Stimulated activated CD4-positive, alpha-beta T cell treated with anti-CD3 and anti-CD28 coated beads, TNF-alpha, amount 100 ng/mL, for 24 hours (primary cell): ENCODE data around the gene CLCF1.

Experiments used
- DNase-seq, 3 experiments: peaks; one replicate each; pipeline ENCODE4 v3.0.0-alpha.2; 2020; ENCODE audit warnings: low read depth in 3 of 3

The CLCF1 gene

DNA sequence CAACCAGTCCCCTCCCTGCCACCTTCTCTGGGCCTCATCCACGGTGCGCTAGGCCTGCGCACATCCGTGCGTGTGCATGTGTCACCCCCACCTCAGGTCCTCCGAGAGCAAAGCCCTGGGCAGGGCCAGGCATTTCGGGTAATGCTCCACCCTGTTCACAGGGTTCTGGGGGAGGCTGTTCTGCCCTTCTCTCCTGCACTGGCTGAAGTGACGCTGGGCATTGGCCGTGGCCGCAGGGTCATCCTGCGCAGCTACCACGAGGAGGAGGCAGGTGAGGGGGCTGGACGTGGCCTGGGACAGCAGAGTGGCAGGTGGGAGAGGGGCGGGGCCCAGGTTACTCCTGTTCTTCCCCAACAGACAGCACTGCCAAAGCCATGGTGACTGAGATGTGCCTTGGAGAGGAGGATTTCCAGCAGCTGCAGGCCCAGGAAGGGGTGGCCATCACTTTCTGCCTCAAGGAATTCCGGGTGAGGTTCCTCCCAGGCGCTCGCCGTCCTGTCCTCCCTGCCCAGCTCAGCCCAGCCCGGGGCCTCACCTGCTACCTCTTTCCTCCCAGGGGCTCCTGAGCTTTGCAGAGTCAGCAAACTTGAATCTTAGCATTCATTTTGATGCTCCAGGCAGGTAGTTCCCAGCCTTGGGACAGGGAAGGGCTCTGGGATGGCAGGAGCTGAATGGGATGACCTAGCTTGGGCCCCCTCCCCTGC, 22.3 kb upstream of the CLCF1 start:
- DNase-seq = no peak

DNA sequence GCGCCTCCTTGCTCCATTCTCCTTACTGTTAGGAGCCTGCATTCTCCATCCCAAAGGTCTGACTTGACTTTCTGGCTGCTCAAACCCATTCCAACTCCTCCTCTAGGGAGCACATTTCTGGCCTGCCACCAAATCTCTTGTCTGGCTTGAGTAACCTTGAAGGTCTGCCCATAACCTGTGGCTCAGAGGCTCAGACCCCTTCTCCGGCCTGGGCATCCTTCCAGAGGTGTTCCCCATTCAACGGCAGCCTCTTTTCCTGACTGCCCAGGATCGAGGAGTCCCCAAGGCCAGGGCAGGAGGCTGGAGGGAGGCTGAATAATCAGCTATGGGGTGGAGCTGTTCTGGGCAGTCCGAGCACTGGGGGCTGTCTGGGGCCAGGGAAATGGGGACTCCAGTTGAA, 20.6 kb upstream of the CLCF1 start:
- no peak for DNase-seq

DNA sequence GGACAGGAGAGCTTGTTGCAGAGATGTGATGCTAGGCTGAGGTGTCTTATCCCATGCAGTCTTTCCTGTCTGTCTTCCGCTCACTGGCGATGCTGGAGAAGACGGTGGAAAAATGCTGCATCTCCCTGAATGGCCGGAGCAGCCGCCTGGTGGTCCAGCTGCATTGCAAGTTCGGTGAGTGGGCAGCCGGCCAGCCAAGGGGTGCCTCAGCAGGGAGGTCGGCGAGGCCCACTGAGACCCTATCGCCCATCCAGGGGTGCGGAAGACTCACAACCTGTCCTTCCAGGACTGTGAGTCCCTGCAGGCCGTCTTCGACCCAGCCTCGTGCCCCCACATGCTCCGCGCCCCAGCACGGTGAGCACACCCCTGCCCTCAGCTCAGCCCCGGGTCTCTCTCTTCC, 20.0 kb upstream of the CLCF1 start:
- no peak for DNase-seq

DNA sequence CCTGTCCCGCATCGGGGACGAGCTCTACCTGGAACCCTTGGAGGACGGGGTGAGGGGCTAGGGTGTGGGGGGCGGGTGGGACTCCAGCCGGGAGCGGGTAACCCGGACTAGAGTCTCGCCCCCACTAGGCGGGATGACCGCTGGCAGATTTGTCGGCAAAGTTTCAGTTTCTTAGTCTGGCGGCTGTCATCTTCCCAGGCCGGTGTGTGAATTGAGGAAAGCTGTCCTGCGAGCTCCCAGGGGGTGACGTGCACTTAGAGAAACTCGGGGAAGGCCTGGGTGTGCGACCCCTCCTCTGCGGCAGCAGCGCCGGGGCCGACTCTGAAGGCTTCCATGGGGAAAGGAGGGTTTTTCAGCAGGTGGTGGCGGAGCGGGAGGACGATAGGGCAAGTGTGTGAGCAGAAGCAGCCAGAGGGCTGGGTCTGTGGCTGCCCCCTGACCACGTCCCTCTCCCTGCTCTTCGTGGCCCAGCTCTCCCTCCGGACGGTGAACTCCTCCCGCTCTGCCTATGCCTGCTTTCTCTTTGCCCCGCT, 18.9 kb upstream of the CLCF1 start:
- DNase-seq = no peak

DNA sequence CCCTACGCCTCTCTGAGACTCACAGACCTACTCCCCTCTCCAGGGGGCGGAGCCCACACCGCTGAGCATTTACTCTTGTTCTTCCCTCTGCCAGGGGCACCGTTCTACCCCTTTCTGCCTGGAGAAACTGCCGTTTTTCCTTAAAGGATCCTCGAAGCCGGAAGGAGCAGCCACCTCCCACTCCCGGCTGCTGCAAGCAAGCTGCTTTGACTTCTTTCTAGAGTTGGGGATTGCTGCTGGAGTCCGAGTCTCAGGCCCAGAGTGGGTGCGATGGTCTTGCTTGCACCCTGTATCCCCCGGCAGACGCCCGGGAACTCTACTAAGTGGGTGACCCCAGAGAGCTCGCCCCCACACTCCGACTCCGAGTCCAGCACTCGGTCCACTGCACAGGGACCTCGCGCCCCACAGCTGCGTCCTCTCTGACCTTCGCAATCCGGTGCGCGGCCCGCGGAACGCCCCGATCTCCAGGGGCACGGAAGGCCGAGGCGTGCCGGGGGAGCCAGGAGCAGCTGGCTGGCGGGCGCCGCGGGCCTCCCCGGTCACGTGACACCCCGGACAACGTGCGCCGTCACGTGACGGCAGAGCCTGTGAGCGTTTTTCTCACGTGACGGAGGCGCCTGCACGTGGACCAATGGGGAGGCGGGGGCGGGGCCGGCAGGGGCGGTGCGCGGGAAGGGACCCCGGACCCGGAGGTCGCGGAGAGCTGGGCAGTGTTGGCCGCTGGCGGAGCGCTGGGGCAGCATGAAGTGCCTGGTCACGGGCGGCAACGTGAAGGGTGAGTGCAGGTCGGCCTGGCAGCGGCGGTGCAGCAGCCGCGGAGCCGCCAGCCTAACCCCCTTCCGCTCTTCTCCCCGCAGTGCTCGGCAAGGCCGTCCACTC, 18.1 kb upstream of the CLCF1 start, which contains the start of gene RAD9A:
Gene RAD9A (plus strand): TSS at position 683 of the 879 bp plus-strand sequence. CDS start 59 bp downstream, at position 742.
- DNase-seq = peak; percentile 83 to 92 (median 89)

DNA sequence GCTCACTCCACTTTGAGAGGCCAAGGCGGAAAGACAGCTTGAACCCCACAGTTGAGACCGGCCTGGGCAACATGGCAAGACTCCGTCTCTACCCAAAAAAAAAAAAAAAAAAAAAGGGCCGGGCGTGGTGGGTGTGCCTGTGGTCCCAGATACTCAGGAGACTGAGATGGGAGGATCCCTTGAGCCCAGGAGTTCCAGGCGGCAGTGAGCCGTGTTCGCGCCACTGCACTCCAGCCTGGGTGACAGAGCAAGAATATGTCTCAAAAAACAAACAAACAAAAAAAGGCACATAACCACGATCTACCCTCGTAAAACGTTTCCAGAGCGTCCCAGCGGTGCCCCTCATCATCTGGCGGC, 17.5 kb upstream of the CLCF1 start:
- no peak for DNase-seq

DNA sequence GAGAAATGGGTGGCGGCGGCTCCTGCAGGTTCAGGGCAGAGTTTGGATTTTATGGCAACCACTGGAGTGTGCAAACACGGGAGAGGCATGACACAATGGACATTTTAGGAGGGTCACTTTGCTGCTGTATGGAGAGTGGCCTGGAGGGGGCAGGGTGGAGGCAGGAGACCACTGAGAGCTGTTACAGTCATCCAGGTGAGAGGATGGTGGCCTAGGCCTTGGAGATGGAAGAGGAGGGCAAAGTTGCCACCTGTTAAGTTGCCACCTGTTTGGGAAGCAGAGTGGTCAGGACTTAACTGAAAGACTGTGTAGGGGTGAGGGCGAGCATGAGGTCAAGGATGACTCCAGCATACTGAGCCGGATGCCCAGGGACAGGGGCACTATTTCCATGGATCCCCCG, 16.1 kb upstream of the CLCF1 start:
- DNase-seq = peak in 1 of 3 experiments; percentile 57

DNA sequence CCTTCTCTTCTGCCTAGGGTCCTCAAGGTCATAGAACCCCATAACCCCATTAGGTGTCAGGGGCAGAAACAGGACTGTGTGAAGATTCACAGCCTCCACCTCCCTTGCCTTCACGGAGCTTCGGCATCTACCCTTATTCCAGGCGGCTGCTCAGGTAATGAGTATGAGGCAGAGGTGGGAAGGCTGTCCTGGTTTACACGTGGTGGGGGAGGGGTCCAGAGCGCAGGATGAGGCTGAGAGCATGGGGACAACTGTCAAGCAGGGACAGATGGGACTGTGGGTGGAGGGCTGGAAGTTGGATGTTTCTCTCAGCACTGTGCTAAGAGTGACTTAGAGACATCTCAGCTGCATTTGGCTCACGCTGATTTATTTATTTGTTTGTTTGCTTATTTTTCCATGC, 14.1 kb upstream of the CLCF1 start:
- no peak for DNase-seq

DNA sequence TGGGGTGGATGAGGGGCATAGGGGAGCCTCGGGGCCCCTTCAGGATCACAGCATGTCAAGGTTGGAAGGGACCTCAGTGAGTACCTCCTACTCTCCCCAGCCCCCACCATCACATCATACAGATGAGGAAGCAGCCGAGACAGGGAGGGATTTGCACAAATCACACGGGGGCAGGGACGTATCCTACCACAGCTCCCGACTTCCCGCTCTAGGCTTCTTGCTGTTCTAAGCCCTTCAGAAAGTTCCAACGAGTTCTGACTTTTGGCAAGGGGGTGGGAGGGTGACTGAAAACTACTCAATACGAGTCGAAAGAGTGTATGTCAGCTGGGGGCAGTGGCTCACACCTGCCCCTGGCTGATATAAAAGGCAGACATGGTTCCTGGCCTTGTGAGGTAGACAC, 13.7 kb upstream of the CLCF1 start:
- no peak for DNase-seq

DNA sequence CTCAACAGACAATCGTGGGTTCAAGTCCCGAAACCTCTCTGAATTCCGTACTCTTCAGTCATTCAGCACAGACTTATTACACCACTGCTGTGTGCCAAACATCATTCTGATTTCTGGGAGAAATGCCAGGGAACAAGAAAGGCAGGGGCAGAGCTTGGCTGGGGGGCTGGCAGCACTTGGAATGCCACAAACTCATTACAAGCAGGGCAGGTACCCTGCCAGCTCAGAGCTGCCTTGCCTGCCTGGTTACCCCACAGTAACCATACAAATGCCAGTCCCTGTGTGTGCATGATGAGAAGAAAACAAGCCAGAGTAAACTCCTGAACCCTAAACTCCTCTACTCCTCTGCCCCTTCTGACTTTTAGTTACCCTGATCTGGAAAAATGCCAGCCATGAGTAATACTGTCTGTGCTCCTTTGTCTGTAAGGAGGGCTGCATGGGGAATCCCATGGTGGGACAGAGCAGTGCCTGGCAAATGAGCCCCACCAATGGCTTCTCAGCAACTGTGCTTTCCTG, 11.5 kb upstream of the CLCF1 start:
- DNase-seq = no peak

DNA sequence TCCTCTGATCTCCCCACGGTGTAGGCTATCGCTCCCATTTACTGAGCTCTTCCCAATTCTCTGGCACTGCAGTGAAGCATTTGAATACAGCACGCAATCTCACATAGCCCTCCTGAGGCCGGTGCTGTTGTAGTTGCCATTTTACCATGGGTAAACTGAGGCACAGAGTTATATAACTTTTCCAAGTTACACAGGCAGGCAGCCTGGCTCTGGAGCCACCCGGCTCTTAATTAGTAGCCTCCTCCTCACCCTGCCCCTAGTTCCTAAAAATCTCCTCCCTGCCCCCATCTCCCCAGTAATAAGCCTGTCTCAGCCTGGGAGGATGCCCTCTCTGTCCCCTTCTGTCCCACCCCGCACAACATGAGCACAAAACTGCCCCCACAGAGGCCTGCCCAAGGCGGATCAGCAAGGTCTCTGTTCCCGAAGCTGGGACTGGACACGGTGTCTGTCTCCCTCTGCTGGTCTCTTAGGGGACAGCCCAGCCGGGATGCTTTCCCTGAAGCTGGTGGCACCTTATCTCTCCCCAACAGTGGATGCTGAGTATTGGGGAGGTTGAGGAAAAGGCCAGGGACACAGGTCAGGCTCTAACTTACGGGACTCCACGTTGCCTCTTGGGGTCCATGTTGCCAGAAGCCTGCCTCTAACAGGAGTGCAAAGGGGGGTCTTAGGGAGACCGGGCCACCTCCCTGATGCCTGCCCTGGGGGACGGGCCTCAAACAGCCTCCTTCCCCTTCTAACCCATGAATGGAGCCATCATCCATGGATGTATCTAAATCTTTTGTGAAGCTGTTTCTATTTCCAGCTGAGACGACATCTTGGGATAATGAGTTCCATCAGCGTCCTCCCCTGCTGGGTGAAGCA, 9.1 kb upstream of the CLCF1 start:
- DNase-seq = peak; percentile 67 to 79 (median 76)

DNA sequence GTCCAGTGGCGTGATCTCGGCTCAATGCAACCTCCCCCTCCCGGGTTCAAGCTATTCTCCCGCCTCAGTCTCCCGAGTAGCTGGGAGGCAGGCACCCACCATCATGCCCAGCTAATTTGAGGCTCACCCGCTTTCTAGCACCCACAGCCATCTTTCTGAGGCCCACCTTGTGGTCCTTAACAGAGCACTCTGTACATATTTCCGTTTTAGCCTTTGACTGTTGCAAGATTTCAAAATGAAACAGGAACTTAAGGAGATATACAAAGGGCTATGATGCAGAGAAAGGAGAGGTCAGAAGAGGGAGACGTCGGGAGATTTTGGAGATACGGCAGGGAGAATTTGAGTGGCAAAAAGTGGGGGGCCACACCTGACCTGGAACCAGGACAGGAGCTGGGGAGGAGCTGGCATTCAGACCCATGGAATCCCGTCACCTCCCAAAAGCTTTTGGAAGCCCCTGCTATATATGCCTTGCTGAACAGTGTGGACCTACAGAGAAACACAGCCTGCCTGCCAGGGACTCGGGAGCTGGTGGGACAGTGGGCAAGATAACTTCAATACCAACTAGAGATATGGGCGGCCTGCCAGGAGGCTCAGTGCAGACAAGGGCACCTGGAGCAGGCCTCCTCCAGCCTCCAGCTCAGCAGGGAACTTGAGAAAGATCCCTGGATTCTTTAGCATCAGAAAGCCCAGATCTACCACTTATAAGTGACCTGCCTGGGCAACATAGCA, 8.0 kb upstream of the CLCF1 start:
- no peak for DNase-seq

DNA sequence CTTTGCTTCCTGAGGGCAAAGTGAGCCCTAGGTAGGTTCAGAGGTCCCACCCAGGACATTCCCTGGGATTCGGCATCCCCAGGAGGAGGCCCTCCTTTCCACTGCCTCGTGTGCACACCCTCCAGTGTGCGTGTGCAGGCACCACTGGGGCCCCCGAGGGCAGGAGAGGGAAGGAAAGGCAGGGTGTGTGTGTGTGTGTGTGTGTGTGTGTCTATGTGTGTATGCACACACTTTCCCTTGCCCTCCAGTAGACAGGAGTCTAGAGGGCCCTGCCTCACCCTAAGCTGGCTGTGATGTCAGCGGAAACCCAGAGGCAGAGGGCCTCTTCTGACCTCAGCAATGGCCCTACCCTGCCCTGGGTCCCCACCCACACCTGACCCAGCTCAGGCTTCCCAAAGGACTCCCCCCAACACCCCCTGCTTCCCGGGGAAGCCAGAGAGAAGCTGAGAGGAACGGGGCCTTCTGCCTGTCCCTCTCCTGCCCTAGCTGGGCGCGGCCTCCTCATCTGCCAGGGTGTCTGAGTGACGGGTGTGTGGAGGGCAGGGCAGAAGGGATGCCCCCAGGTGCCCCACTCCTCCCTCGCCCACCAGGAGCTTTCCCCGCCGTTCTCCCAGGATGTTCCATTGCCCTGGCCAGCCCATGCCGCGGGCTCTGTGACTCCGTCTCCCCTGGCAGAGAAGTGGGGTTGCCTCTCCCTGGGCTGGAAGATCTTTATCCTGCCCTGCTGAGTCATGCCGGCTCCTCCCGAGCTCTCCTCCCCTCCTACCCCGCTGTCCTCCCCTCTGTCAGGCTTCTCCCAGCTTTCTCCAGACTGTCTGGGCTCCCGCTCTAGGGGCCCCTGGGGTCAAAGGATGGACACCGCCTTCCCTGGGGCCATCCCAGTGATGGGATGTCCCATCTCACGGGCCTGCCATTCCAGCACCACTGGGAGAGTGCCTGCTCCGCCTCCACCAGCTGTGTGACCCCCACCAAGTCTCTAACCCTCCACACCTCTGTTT, 6.0 kb upstream of the CLCF1 start:
- DNase-seq = no peak

DNA sequence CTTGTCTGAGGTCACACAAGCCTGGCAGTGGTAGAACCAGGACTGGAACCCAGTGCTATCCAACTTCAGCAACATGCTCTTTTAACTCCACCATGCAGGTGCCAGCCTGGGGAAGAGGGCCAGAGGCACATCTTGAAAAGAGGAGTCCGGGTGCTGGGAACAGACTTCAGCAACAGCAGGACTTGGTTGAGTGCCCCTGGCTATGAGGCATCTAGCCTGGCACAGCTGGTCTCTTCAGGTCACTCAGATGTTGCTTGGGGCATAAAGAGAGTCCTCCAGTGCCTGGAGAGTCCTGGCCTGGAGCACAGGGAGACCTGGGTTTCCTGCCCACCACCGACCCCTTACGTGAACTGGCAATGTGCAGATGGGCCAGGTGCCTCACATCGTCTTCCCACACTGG, 5.1 kb upstream of the CLCF1 start:
- no peak for DNase-seq

DNA sequence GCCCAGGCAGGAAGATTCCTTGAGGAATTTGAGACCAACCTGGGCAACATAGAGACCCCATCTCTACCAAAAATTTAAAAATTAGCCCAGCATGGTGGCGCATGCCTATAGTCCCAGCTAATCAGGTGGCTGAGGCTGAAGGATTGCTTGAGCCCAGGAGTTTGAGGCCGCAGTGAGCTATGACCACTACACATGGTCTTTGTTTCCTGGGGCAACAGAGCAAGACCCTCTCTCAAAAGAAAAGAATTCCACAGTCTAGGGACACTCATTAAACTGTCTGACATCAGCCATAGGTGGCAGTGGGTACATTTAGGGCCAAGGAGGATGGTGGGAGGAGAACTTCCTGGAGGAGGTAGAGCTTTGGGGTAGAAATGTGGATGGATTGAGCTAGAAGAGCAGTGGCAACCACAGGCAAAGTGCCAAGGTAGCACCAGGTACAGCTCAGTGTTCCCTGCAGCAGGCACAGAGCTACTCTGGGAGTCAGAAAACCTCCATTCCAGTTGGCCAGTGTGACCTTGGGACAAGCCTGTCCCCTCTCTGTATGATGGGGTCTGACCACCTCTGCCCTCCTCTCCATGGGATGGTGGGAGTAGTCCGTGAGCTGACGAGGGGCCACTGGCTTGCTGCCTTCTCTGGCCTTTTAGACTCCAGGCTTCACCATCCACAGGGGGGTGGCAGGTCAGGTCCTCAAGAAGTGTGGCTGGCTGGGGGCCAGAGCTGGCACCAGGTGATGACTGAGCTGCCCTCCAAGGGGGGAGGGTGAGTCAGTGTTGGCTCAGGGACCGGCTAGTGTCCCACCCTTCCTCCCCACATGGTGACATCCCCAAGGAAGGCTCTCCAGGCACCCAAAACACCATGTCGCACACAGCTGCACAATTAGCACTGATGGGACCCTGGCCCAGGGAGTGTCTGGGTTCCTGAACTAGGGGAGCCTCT, 3.7 kb upstream of the CLCF1 start:
- DNase-seq = no peak

DNA sequence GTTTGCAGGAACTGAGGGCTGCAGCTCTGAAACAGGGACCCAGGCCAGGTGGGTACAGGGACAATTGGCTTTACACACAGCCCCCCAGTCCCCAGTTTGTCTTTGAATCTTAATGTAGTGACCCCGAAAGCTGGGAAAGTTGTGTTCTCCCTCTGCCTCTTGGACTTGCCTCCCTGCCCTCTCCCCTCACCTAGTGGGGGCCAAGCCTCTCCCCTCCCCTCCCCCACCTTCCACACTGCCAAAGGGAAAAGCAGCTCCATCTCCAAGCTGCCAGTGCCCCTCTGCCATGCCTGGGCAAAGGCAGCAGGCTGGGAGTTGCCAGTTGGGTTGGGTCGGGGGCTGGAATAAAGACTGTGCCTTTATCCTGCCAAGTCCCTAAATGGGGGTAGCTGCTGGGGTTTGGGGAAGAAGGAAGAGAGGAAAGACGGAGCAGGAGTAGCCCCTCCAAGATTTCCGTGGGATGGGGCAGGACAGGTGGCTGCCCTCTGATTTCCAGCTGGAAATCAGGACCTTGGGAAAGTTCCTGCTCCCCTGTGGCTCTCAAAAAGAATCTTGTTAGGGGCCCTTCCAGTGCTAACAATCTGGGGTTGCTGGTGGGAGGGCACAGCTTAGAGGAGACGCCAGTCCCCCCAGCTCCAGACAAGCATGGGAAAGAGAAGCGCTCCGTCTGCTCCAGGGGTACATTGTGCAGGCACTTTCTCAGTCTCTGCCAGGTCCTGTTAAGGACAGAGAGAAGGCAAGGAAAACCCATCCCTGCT, 2.8 kb upstream of the CLCF1 start:
- DNase-seq = no peak

DNA sequence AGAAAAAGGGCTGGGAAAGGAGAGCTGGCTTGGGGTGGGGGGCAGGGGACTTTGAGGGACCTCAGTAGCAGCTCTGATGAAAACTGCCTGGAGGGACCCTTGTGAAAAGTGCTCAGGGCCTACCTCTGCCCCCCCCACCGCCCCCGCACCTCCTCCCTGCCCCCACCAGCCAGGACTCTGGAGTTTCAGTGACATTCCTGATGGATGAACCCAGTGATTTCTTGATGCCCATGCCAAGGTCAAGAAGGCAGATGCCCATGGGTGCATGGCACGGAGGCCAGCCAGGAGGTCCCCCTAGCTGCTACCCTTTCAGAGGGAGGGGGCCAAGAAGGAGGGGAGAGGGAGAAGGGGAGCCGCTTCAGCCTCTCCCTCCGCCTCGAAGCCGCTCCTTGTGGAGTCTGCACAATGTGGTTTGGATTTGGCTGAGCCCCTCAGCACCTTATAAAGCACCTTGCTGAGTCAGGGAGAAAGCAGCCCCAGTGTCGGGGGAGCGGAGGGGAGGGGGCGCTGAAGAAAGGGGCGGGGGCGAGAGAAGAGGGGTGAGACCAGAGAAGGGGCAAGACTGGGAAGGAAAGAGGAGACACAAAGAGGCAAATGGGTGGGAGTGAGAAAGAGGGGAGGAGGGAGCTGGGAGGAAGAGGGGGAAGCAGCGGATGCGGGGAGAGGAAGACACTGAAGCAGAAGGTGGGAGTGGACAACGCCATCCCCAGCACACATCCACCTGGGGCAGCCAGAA, 2.1 kb upstream of the CLCF1 start:
- no peak for DNase-seq
